HG02798 (cell line): ENCODE data around the gene LRRC26.

Source experiments
- ATAC-seq: cut with Tn5 transposase; IDR thresholded peaks from one replicate; pipeline ENCODE4 v1.9.1; 2021; ENCODE audit warnings: mild to moderate bottlenecking; ENCODE audit not compliant: unreplicated experiment, poor library complexity

The LRRC26 gene

GRCh38 chr9:137184881-137185660 is 15.2 kb upstream of the LRRC26 start:
- no peak for ATAC-seq

GRCh38 chr9:137183980-137184595 is 14.2 kb upstream of the LRRC26 start:
- no peak for ATAC-seq

DNA sequence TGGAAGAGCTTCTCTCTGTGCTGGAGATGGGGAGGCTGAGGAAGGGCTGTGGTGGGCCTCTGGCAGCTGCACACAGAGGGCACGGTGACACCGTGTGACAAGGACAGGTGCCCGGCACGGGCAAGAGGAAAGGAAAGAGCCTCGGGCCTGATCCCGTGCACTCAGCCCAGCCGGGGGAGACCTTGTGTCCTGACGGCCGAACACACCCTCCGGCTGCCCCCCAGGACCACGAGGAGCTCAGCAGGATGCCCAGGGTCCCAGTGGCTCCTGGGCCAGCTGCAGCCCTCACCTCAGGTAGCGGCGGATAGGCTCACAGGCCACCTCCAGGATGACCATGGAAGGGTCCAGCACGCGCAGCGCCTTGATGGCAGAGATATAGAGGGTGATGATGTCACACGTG is 13.0 kb upstream of the LRRC26 start:
- no peak for ATAC-seq

- ATAC-seq, result no peak
These were observed 11.8 kb upstream of the LRRC26 start for GRCh38 chr9:137181680-137182079.

DNA sequence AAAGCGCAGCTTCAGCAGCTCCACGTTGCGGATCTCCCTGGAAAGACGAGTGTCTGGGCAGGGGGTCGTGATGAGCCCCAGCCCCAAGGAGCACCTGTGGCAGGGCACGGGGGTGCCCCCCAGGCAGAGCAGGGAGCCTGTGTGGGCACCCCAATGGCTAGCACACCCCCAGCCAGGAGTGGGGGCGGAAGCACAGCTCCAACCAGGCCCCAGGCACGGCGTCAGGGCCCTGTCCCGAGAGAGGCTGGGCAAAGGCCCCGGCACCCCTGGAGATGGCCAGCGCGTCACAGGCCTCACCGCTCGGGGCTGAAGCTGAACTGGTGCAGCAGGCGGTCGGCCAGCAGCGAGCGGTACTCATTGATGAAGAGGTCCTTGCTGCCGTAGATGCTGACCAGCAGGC is 10.6 kb upstream of the LRRC26 start:
- no peak for ATAC-seq

GRCh38 chr9:137179761-137180160 is 9.9 kb upstream of the LRRC26 start:
- ATAC-seq, result no peak

DNA sequence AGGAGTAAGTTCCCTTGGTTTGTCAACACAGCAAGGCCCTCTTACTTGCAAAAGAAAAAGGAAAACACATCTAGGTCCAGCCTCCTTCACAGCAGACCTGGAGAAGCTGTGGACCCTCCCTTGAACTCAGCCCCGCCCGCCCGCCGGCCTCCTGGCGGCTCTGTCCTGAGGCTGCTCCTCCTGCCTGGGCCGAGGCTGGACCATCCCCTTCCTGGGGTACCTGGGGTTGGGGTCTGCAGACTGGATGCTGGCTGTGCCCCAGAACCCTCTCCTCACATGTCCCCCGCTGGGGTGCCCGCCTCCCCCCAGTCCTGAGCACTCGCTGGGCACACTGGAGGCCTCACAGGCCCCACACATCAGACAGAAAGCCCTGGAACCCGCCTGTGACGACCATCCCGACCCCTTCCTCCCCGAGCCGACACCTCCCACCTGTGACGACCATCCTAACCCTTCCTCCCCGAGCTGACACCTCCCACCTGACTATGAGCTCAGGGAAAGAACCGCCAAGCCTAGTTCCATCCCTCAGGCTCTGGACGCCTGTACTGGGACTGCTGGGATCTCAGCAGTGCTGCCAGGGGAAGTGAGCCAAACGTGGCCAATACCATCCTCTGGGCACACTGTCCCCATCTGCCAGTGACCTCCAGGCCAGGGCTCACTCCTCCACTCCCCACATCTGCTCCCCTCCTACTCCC is 9.2 kb upstream of the LRRC26 start:
- no peak for ATAC-seq

DNA sequence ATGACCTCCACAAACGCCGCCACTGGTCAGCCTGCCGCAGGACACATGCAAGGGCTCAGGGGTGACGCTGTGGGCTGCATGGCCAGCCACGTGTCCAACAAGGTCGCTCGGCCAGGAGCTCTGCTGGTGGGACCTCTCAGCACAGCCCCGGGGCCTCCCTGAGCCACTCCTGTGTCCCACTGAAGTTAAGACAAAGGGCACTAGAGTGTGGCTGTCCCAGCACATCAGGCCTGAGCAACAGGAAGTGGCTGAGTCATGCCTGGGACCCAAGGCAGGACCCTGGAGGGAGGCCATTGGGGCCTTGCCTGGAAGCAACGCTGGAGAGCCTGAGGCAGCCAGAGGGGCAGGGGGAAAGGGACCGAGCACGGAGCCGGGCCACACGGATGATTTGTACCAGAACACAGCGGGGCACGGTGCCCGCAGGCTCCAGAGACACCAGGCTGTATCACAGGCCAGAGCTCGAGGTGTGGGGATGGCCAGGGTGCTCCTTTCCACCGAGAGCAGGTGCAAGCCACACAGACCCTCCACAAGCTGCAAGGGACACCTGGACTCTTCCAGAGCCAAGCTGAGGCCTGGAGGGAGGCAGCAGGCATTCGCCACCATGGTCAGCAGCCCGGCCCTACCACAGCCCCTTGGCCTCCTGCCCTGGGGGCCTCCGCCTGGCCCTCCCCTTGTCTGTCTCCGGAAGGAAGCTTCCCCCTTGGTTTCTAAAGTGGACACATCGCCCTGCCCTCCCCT is 8.5 kb upstream of the LRRC26 start:
- ATAC-seq, result no peak

GRCh38 chr9:137176302-137177182 is 6.7 kb upstream of the LRRC26 start:
- no peak for ATAC-seq

GRCh38 chr9:137175345-137175961 is 5.6 kb upstream of the LRRC26 start:
- ATAC-seq, result no peak

DNA sequence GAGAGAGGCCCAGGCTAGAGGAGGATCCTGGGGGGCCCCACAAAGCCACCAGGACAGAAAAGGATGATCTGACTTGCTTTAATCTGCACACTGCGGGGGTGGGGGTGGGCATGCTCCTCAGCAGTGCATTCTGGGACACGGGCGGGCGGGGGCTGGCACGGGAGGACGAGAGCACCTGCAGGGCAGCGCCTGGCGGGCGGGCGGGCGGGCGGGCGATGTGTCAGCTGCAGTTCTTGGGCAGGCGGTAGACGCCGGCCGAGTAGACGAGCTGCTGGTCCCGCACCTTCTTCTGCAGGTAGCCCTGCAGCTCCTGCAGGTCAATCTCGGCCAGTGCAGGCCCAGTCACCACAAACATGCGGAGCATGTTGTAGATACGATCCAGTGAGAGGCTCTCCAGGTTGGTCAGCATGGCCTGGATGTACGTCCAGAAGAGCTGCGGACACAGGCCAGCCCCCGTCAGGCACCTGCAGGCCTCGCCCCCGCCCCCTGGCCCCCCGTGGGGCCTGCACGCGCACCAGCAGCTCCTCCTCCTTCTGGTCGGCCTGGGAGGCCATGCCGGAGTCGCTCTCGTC is 5.0 kb upstream of the LRRC26 start:
- no peak for ATAC-seq

- no peak for ATAC-seq
These were observed 4.2 kb upstream of the LRRC26 start for GRCh38 chr9:137173796-137174664.

- ATAC-seq, result no peak
These were observed 3.3 kb upstream of the LRRC26 start for GRCh38 chr9:137172901-137173795.

DNA sequence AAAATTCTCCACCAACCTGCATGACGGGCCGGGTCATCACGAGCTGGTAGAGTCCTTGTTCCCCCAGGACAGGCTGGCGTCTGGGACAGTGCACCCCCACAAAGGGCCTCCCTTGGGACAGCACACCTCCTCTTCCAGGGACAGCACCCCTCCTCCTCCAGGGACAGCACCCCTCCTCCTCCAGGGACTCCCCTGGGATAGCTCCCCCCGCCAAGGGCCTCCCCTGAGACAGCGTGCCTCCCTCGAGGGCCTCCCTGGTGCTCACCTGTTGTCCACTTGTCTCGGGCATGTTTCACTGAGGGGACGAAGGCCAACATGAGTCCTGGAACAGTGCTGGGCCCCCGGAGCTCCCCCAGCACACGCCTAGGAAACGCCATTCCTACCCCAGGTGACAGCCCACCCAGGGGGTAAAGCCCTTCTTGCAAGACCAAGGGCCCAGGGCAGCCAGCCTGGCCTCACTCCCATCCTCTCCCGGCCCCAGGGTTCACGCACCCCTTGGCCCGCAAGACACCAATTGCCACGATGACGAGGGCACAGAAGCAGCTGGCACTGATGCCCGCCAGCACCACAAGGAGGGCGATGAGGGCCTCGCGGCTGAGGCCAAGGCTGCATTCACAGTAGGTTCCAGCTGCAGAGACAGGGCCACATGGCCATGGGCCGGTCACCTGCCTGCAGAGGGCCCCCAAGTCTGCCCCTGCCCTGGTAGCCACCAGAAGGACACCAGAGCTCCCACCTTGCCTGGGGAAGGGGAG is 1.5 kb upstream of the LRRC26 start:
- no peak for ATAC-seq

DNA sequence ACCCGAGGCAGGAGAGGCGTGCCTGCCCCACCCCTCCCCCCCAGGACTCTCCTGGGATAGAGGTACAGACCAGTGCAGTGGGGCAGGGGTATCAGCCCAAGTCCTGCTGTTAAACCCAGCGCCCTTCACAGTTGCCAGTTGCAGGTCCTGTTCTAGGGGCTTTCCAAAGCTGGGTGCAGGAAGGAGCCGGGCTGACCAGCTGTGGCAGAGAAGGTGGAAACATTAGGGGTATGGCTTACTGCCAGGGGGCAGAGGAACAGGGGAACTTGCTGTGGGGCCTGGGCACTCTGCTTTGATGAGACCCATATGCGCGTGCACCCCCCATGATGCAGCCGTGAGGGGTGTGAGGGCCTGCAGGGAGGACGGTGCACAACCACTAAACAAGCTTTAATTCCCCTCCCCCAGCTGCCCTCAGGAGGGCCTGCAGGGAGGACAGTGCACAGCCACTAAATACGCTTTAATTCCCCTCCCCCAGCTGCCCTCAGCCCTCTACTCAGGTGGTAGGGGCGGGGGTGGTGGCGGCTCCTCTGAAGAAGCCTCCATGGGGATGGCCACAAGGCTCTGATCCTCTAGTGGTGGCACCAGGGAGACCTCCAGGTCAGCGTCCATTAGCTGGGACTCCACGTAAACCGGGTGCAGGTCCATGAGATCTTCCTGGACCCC is 766 bp upstream of the LRRC26 start:
- ATAC-seq, result no peak
